IMR-90 (cell line): ENCODE data around the gene RFK. TPM values are rescaled to one million over a fixed set of nuclear protein-coding genes. Genes with fewer than 3 reads are reported as not detected.
A peak's percentile ranks its signal among the peaks of the same experiment; 100 is the strongest.

Source experiments
- ATAC-seq: fragments of 200-7000 bp; cut with Tn5 transposase; 2 replicates; pipeline ENCODE4 v1.9.1; 2020; ENCODE audit warnings: low read depth, mild to moderate bottlenecking, moderate library complexity
- BruUV-seq: library from RNA; stranded (reverse); fragments of 400-500 nt; replicated peaks from 2 replicates; lab custom pipeline; 2021; lab: Mats Ljungman, UMichigan
- CTCF ChIA-PET: fragments of 300-600 bp; formaldehyde crosslinking; extraction: SDS; loops from one replicate; lab custom pipeline; 2021; ENCODE audit warnings: antibody characterized with exemption; lab: Yijun Ruan, JAX
- POLR2A ChIA-PET: fragments of 300-600 bp; sonication (Branson Sonifier 250); formaldehyde crosslinking; loops from one replicate; lab custom pipeline; 2022; ENCODE audit warnings: antibody characterized with exemption; ENCODE audit not compliant: unreplicated experiment; lab: Charles Lee
- DNase-seq: peaks from one replicate; pipeline ENCODE4 v3.0.0; 2013
- H2AFZ ChIP-seq: replicated peaks from 2 replicates; pipeline ENCODE3; 2013; ENCODE audit warnings: low read length, mild to moderate bottlenecking; ENCODE audit not compliant: poor library complexity
- H2AK5ac ChIP-seq: 2 replicates; pipeline ENCODE4 v1.6.1; 2013; ENCODE audit warnings: low read depth, low read length, inconsistent platforms
- H2AK9ac ChIP-seq: replicated peaks from 2 replicates; pipeline ENCODE3; 2013; ENCODE audit warnings: mild to moderate bottlenecking, low read depth, low read length, moderate library complexity; ENCODE audit not compliant: poor library complexity
- H2BK120ac ChIP-seq: 2 replicates; pipeline ENCODE4 v1.6.1; 2013; ENCODE audit warnings: low read depth, low read length, inconsistent platforms
- H2BK15ac ChIP-seq: 3 replicates; pipeline ENCODE4 v1.6.1; 2013; ENCODE audit warnings: low read depth, low read length, inconsistent platforms
- H2BK20ac ChIP-seq: 2 replicates; pipeline ENCODE4 v1.6.1; 2013; ENCODE audit warnings: low read depth, mild to moderate bottlenecking, inconsistent platforms, low read length, moderate library complexity
- H2BK5ac ChIP-seq: 2 replicates; pipeline ENCODE4 v1.6.1; 2013; ENCODE audit warnings: mild to moderate bottlenecking, low read depth, low read length, inconsistent platforms; ENCODE audit not compliant: poor library complexity, severe bottlenecking
- H3K14ac ChIP-seq: replicated peaks from 2 replicates; pipeline ENCODE4 v1.6.1; 2013; ENCODE audit warnings: low read depth, low read length, inconsistent platforms
- H3K18ac ChIP-seq: 2 replicates; pipeline ENCODE4 v1.6.1; 2013; ENCODE audit warnings: low read depth, low read length, control low read depth
- H3K23ac ChIP-seq: 2 replicates; pipeline ENCODE4 v1.6.1; 2013; ENCODE audit warnings: low read depth, low read length, inconsistent platforms
- H3K27ac ChIP-seq: 2 replicates; pipeline ENCODE4 v1.5.1; 2013; ENCODE audit warnings: mild to moderate bottlenecking, control low read depth, low read length; ENCODE audit not compliant: insufficient read depth
- H3K27me3 ChIP-seq: 2 replicates; pipeline ENCODE4 v1.6.1; 2013; ENCODE audit warnings: low read length; ENCODE audit not compliant: control insufficient read depth, insufficient read depth
- H3K36me3 ChIP-seq: 2 replicates; pipeline ENCODE4 v1.6.1; 2013; ENCODE audit warnings: low read length, mixed read lengths; ENCODE audit not compliant: control insufficient read depth, insufficient read depth
- H3K4ac ChIP-seq: 2 replicates; pipeline ENCODE4 v1.6.1; 2013; ENCODE audit warnings: low read depth, low read length, inconsistent platforms
- H3K4me1 ChIP-seq: 2 replicates; pipeline ENCODE4 v1.6.1; 2013; ENCODE audit warnings: low read length, mixed read lengths; ENCODE audit not compliant: control insufficient read depth, insufficient read depth
- H3K4me2 ChIP-seq: 2 replicates; pipeline ENCODE4 v1.6.1; 2013; ENCODE audit warnings: low read depth, mild to moderate bottlenecking, control low read depth, low read length, moderate library complexity
- H3K4me3 ChIP-seq: 2 replicates; pipeline ENCODE4 v1.5.1; 2013; ENCODE audit warnings: low read depth, mild to moderate bottlenecking, control low read depth, low read length, moderate library complexity; ENCODE audit not compliant: insufficient read depth
- H3K56ac ChIP-seq: 2 replicates; pipeline ENCODE4 v1.6.1; 2013; ENCODE audit warnings: low read length, inconsistent platforms; ENCODE audit not compliant: insufficient read depth; ENCODE audit errors: extremely low read depth
- H3K79me1 ChIP-seq, 2 experiments: 2 replicates each; pipeline ENCODE4 v1.6.1; 2013; ENCODE audit warnings: low read length in 2 of 2, inconsistent platforms in 1 of 2, low read depth in 1 of 2
- H3K9ac ChIP-seq: 2 replicates; pipeline ENCODE4 v1.6.1; 2013; ENCODE audit warnings: low read depth, low read length, control low read depth
- H3K9me1 ChIP-seq: 2 replicates; pipeline ENCODE4 v1.6.1; 2013; ENCODE audit warnings: low read length, inconsistent platforms; ENCODE audit not compliant: insufficient read depth
- H3K9me3 ChIP-seq: 2 replicates; pipeline ENCODE4 v1.6.1; 2013; ENCODE audit warnings: low read length; ENCODE audit not compliant: control insufficient read depth, insufficient read depth
- H4K20me1 ChIP-seq: 2 replicates; pipeline ENCODE4 v1.6.1; 2013; ENCODE audit warnings: low read length, inconsistent platforms; ENCODE audit not compliant: insufficient read depth
- H4K5ac ChIP-seq: 2 replicates; pipeline ENCODE4 v1.6.1; 2013; ENCODE audit warnings: mild to moderate bottlenecking, low read depth, low read length, control low read depth
- H4K8ac ChIP-seq, 2 experiments: 2 replicates each; pipeline ENCODE4 v1.6.1; 2013; ENCODE audit warnings: low read depth in 2 of 2, low read length in 2 of 2, control low read depth in 1 of 2, inconsistent platforms in 1 of 2
- H4K91ac ChIP-seq: 2 replicates; pipeline ENCODE4 v1.6.1; 2013; ENCODE audit warnings: low read depth, low read length, inconsistent platforms; ENCODE audit not compliant: insufficient read depth
- CEBPB ChIP-seq: IDR thresholded peaks from 2 replicates; pipeline ENCODE4 v1.6.1; 2012; ENCODE audit warnings: low read depth, low read length, improper control_type of control experiment
- FOS ChIP-seq: fragments of 150-350 bp; IDR thresholded peaks from 2 replicates; pipeline ENCODE4 v1.6.1; 2016; ENCODE audit warnings: low read depth, low read length
- RAD21 ChIP-seq: IDR thresholded peaks from 2 replicates; pipeline ENCODE4 v1.6.1; 2012; ENCODE audit warnings: low read length, improper control_type of control experiment
- RCOR1 ChIP-seq: IDR thresholded peaks from 2 replicates; pipeline ENCODE4 v1.6.1; 2012; ENCODE audit warnings: mild to moderate bottlenecking, low read length, improper control_type of control experiment; ENCODE audit not compliant: insufficient replicate concordance
- SMC3 ChIP-seq: fragments of 150-350 bp; IDR thresholded peaks from 2 replicates; pipeline ENCODE4 v1.6.1; 2016; ENCODE audit warnings: low read depth, mild to moderate bottlenecking, antibody characterized with exemption, low read length, moderate library complexity
- USF2 ChIP-seq: fragments of 150-350 bp; IDR thresholded peaks from 2 replicates; pipeline ENCODE4 v1.6.1; 2017; ENCODE audit warnings: mild to moderate bottlenecking, antibody characterized with exemption, low read length, low read depth
- WGBS, 2 experiments: methylation state at CpG; one replicate each; pipeline versions ENCODE4 v1.1.5 to v1.1.7; 2013; ENCODE audit warnings: missing lambda C conversion rate in 2 of 2; ENCODE audit not compliant: insufficient read length in 1 of 2; ENCODE audit errors: extremely low coverage in 2 of 2; 5-methylcytosine and 5-hydroxymethylcytosine counted together
- dilution Hi-C: fragments of 300-500 bp; cut with HindIII; formaldehyde crosslinking; loops from one replicate; pipeline ENCODE4 v1.14.3; 2018; ENCODE audit warnings: low sequenced_read_pairs; ENCODE audit not compliant: unreplicated experiment
- in situ Hi-C: fragments of 300-500 bp; cut with MboI; formaldehyde crosslinking; loops from 3 replicates; pipeline ENCODE4 v1.14.3; 2019; ENCODE audit warnings: low sequenced_read_pairs, inconsistent platforms, mixed read lengths
- intact Hi-C: fragments of 100-400 bp; cut with micrococcal nuclease; formaldehyde crosslinking; loops from 2 replicates; pipeline ENCODE4 v1.10.0; 2022
- polyA plus RNA-seq, 3 experiments: library from polyadenylated mRNA; depleted of rRNA; stranded (reverse); fragments of >200 nt; gene quantifications; 2 replicates each; pipeline ENCODE4 v1.2.3, GENCODE V29; 2012; ENCODE audit warnings: low replicate concordance in 1 of 3
- total RNA-seq: library from RNA; depleted of rRNA; stranded (reverse); fragments of >200 nt; gene quantifications from 2 replicates; pipeline ENCODE4 v1.2.3, GENCODE V29; 2012
- TF ChIP-seq, protein P1 (sequence below): conservative IDR thresholded peaks from 2 replicates; pipeline ENCODE4 v1.5.1; 2012; ENCODE audit warnings: mild to moderate bottlenecking, low read depth, low read length, improper control_type of control experiment

RFK gene
- total and polyA plus RNA-seq, 2 of the 4 experiments (the other 2 are of a cell fraction), result 10.3 to 13.8 TPM

DNA sequence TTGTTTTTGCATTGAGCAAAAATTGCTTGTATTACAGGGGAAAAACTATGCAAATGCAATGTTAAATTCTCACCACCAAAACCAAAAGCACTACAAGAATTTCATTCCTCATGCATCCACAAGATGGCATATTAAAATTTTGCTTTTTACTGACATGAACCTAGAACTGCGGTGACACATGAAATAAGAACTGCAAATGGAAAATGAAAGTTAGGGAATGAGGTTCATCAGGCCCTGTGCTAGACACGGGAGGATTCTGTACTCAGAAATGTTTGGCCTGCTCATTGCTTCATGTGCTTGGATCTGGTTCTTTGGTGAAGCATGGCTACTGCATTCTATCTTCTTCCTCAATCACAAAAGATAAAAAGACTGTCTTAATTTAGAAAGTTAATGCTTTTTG lies 9.1 kb upstream of the RFK start:
- Histone ChIP-seq H3K9me1 (no peaks in the 10 kb centered on the region), H2AFZ (peak overlapping the region; percentile 84), H2BK15ac (peak overlapping the region; percentile 57; the same call in 1 of the 3 replicates), H3K4ac (peak overlapping the region; percentile 61; the same call in 1 of the 2 replicates), H3K27ac (peak overlapping the region; percentile 26; the same call in 1 of the 2 replicates), H3K27me3 (no peaks in the 10 kb centered on the region), H4K8ac (peak overlapping the region; percentile 30 to 93; a peak in 3 of 4 replicates), H3K9me3 (no peaks in the 10 kb centered on the region), H2BK20ac (0 out of 2 replicates have a peak overlapping the region, but pooled peaks have one; percentile 55), H4K20me1 (no peaks in the 10 kb centered on the region), H3K4me2 (peak overlapping the region; percentile 53), H3K56ac (no peak overlapping the region), H3K4me1 (peaks cover 7% of the 10 kb centered on the region), H3K9ac (peak overlapping the region; percentile 58), H2BK120ac (peak overlapping the region; percentile 59), H2AK5ac (no peak overlapping the region), H2AK9ac (no peak overlapping the region), H3K79me1 (no peaks in the 10 kb centered on the region), H4K91ac (peak overlapping the region; percentile 60; the same call in 1 of the 2 replicates), H3K4me3 (no peak overlapping the region), H2BK5ac (peak overlapping the region; percentile 72), H3K18ac (0 out of 2 replicates have a peak overlapping the region, but pooled peaks have one; percentile 2), H4K5ac (0 out of 2 replicates have a peak overlapping the region, but pooled peaks have one; percentile 9), H3K14ac (no peak overlapping the region; the same call in 1 of the 2 replicates), H3K23ac (peak overlapping the region; percentile 51; the same call in 1 of the 2 replicates), H3K36me3 (no peaks in the 10 kb centered on the region)
- 0% methylated on average over 1 of the region's 2 CpGs; no CpG with 5 or more reads in 1 of the 2 experiments for WGBS, 2 experiments
- TF ChIP-seq USF2 (no peak), SMC3 (peak; percentile 71), RCOR1 (no peak), CEBPB (peak; percentile 30; the same call in 1 of the 2 replicates), RAD21 (peak; percentile 54), FOS (no peak)
- TF ChIP-seq, protein P1, sequence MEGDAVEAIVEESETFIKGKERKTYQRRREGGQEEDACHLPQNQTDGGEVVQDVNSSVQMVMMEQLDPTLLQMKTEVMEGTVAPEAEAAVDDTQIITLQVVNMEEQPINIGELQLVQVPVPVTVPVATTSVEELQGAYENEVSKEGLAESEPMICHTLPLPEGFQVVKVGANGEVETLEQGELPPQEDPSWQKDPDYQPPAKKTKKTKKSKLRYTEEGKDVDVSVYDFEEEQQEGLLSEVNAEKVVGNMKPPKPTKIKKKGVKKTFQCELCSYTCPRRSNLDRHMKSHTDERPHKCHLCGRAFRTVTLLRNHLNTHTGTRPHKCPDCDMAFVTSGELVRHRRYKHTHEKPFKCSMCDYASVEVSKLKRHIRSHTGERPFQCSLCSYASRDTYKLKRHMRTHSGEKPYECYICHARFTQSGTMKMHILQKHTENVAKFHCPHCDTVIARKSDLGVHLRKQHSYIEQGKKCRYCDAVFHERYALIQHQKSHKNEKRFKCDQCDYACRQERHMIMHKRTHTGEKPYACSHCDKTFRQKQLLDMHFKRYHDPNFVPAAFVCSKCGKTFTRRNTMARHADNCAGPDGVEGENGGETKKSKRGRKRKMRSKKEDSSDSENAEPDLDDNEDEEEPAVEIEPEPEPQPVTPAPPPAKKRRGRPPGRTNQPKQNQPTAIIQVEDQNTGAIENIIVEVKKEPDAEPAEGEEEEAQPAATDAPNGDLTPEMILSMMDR, result peak; percentile 69
- intact Hi-C loops, result loop anchor here (1.0 to 5.0 kb wide), 3 partner anchors 49 to 301 kb away; no protein-coding TSS in a partner anchor
- peak; percentile 85 for DNase-seq
- ATAC-seq, result peak; percentile 84
- POLR2A ChIA-PET, result no interaction called here
- BruUV-seq, result no TSS peak
- in situ Hi-C loops, result no loop called here
- CTCF ChIA-PET, result no interaction called here
- dilution Hi-C loops, result no loop called here
